ENCODE measurements around the gene ANKS4B.
"Not testable (repeated sequence)": the region's sequence is repeated elsewhere in the genome, so short reads cannot be mapped to it uniquely, and the experiment has no call there.

ANKS4B gene, protein sequence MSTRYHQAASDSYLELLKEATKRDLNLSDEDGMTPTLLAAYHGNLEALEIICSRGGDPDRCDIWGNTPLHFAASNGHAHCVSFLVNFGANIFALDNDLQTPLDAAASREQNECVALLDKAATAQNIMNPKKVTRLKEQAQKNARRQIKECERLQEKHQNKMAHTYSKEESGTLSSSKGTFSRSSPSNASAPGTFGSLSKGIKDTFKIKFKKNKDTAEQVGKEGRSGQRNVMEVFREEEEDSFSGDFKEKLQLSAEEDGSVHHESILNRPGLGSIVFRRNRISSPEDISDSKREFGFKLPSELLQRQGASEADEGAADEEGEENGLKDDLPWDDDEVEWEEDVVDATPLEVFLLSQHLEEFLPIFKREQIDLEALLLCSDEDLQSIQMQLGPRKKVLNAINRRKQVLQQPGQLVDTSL

DNA sequence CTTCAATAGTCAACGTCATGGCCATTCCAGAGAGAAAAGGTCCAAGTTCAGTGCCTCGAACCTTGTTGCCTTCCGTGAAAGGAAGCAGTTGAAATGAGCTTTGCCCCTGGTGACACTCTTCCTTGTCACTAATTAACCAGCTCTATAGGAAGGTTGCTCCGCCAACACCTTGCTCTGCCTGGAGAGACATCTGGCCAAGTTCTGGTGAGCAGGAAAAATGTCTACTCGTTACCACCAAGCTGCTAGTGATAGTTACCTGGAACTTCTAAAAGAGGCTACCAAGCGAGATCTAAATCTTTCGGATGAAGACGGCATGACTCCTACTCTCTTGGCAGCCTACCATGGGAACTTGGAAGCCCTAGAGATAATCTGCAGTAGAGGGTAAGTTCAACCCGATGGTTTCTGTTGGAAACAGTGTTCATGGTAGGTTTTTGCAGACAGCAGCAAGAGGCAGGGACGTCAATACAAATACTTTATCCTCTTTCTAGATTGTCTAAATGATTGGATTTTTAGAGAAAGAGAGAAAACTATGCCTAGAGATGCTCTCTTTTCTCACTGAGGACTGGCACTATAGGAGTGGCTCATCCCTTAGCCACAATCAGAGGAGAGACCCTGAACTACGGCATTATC, at the start of gene ANKS4B:
Gene ANKS4B, plus strand, starts transcription at position 179 of the 630 bp plus-strand sequence. Its CDS starts 39 bp downstream, at position 218.
- DNase-seq: no peak

DNA sequence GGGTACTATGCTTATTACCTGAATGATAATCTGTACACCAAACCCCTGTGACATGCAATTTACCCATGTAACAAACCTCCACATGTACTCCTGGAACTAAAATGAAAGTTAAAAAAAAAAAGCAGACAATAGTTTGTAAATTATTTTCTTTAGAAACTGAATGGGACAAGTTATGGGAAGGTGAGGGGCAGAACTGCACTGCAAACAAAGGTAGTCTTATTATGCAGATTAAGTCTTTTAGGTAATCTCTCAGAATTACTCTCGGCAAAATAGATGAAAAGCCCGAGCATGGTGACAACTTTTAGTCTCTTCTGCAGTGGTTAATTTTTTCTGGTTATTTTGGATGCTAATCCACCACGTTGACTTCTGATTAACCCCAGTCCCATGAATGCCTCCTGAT, 49.5 kb upstream of the ANKS4B start:
- DNase-seq: no peak

DNA sequence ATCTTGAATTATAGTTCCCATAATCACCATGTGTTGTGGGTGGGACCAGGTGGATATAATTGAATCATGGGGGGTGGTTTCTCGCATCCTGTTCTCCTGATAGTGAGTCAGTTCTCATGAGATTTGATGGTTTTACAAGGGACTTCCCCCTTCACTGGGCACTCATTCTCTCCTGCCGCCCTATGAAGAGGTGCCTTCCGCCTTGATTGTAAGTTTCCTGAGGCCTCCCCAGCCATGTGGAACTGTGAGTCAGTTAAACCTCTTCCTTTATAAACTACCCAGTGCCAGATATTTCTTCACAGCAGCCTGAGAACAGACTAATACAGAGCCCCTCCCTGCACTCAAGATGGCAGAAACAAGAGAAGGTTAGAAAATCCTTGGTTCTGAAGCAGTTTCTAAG, 48.7 kb upstream of the ANKS4B start:
- no peak for DNase-seq

DNA sequence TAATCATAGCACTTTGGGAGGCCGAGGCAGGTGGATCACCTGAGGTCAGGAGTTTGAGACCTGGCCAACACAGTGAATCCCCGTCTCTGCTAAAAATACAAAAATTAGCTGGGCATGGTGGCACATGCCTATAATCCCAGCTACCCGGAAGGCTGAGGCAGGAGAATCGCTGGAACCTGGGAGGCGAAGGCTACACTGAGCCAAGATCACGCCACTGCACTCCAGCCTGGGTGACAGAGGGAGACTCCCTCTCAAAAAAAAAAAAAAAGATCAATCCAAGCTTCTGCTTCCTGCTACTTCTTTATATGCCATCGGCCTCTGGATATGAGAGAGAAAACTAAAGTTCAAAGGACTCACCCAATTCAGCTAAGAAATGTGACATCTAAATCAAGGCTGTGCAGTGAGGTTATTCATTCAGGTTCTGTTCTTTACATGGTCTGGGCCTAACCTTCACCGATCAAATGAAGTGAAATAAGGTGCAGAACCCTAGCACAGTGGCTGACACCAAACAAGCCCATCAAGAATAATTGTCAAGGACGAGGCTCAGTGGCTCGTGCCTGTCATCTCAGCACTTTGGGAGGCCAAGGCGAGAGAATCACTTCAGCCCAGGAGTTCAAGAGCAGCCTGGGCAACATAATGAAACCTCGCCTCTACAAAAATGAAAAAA, 47.7 kb upstream of the ANKS4B start:
- no peak for DNase-seq

DNA sequence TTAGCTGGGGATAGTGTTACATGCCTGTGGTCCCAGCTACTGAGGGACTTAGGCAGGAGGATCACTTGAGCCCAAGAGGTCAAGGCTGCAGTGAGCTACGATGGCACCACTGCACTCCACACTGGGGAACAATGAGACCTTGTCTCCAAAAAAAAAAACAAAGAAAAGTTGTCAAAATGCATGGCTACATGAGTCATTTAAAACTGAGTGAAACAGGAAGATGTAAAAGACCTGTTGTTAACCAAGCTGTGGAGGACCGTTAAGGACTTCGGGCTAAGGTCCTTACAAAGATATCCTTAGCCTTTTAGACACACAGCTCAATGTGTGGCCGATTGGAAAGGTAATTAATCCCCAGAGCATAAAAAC, 47.2 kb upstream of the ANKS4B start:
- no peak for DNase-seq

DNA sequence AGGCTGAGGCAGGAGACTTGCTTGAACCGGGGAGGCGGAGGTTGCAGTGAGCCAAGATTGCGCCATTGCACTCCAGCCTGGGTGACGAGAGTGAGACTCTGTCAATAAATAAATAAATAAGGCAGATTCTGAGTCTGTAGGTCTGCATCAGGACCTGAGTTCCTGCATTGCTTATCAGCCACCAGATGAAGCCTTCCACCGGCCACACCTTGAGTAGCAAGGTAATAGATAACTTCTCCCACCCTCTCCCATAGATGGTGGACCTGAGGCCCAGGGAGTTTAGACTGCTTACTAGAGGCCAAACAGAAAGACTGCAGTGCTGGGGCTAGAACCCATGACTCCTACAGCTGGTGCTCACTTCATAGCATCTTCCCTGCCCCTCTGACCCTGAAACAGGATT, 44.2 kb upstream of the ANKS4B start:
- no peak for DNase-seq

DNA sequence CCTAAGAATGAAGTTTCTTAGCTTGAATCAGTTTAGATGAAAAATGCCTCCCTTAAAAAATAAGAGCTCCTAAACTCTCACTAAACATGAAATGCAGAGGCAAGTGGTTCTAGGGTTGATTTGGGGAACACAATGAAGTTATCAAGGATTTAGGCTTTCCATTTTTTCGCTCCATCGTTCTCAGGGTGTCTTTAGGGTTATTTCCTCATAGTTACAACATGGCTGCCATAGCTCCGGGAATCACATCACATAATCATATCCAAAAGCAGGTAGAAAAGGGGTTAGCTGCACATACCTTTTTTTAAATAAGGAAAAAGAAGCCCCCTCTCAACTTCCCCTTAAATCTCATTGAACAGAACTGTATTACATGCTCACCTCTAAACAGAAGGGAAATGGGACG, 43.5 kb upstream of the ANKS4B start:
- no peak for DNase-seq

DNA sequence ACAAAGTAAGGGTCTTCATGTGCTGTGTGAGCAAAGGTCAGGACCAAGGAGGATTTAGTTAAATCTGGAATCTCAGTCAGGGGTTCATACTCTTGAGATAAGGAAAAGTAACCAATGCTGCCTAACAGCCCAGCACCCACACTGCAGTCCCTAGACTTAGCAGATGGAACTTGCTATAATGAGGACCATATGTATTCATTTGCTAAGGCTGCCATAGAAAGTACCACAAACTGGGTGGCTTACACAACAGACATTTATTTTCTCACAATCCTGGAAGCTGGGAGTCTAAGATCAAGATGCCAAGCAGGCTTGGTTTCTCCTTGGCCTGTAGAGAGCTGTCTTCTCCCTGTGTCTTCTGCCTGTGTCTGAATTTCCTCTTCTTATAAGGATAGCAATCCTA, 42.9 kb upstream of the ANKS4B start:
- no peak for DNase-seq

DNA sequence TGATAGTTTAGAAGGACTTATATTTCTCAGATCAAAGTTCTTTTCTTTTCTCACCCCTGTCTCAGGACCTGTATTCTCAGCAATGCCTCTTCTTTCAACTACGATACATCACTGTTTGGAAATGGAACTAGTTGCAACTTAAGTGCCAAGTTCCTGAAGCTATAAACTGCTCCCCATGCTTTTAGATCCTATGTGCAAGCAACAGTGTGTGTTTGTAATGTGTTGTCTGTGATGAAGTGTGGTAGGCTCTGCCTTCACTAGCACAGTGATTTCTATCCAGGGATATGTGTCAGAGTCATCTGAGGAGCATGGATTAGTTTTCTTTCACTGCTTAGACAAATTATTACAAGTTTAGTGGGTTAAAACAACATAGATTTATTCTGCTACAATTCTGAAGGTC, 40.5 kb upstream of the ANKS4B start:
- DNase-seq: no peak

DNA sequence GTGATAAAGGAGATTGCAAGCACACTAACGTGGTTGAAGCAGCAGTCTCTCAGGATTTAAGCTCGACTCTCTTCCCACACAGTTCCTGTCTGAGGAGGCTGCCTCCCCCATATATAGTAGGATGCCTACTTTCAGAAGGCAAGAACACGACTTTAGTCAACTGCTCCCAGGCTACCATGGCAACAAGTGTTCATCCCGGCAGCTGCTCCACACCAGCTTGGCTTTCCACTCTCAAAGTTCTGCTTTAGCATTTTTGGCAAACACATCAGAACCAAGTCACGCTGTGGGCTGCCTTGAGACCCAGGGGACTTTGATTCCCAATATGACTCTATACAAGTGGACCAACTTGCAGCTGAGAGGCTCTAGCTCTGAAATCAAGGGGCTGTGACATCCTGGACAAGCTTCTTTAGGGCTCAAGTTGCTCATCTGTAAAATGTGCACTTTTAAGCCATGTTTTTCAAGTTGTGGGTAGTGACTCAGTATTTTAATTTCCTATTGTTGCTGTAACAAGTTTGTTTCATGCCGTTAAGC, 38.7 kb upstream of the ANKS4B start:
- DNase-seq: no peak

DNA sequence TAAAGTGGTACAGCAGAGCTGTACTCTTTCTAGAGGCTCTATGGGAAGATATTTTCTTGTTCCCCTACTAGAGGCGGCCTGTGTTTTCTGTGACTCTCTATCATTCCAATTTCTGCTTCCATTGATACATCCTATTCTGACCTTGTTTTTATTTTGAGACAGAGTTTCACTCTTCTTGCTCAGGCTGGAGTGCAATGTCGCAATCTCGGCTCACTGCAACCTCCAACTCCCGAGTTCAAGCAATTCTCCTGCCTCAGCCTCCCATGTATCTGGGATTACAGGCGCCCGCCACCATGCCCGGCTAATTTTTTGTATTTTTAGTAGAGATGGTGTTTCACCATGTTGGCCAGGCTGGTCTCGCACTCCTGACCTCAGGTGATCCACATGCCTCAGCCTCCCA, 38.2 kb upstream of the ANKS4B start:
- DNase-seq: not testable (repeated sequence)

DNA sequence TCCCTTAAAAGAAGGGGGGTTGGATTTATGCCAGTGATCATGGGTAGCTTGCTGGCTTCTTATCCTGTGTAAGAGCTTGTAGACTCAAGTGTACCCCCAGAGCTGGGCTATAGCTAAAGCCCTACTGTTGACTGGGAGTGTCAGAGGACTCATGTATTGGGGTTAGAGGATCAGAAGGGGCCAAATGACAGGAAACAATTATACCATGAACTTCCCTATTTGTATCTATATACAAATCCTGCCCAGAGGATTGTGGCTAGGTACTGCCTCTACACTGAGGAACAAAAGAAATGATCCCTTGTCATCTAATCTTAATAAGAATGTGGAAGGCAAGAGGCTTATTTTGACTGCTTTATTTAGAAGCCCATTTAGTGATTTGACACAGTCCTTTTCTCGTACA, 36.4 kb upstream of the ANKS4B start:
- no peak for DNase-seq

DNA sequence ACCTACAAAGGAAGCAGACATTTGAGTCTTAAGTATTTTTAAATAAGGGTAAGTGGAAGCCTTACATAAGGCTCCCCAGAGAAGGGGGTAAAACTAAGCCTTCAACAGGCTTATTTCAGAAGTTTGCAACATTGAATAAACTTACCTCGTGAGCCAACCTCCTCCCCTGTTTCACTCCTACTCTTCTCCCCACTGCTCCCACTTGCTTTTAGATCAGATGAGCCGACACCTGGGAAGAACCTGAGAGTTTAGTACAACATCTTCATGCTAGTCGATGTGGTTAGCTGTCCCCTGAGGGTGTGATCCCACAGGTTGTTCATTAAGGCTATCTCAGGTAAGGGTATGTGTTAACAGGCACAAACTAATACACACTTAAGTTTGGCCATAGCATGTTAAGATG, 35.9 kb upstream of the ANKS4B start:
- DNase-seq: no peak

DNA sequence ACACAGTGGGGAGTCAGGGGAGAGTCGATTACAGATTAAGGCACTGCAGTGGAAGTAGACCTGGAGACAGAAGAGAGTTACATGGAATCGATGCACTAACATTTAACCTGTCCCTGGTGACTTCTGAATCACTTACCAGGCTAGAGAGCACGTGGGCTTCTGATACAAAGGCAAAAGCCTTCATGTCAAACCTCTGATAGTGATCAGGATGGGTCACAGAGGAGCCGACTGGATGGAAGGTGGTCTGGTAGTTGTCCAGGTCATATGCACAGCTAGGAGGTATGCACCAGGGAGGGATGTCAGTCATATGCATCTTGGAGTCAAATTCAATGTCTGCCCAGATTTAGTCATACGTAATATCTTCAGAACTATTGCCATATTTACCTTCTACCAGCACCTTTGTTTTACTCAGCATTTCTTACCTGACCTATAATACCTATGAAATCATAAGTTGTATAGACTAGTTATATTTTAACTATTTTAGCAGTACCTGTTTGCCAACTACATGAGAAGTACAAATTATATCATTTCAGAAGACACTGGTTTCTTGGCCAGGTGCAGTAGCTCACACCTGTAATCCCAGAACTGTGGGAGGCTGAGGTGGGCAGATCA, 33.8 kb upstream of the ANKS4B start:
- DNase-seq: no peak

DNA sequence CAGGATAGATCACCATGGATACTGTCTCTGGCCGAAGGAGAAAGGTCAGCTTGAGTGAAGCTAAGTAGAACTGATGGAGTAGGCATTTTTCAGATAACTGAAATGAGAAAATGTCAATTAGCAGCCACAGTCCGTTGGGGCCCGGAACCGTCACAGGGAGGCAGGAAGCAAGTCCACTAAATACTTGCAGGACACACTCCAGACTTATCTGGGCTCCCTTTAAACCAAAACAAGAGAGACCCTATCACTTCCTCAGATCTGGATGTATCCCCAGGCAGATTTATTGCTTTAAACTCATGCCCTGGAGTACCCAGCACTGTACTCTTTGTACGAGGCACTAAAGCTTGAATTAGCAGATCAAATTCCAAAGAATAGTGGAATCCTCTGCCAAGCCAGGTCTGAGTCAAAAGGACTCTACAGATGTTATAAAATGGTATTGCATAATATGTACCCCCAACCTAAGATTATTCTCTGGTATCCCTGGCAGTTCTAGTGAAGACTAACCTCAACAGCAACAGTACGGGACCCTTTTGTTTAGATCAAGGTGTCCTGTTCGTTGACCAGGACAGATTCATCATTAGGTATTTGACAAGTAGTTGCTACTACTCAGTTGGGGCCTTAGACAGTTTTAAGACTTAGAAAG, 30.2 kb upstream of the ANKS4B start:
- DNase-seq: no peak

DNA sequence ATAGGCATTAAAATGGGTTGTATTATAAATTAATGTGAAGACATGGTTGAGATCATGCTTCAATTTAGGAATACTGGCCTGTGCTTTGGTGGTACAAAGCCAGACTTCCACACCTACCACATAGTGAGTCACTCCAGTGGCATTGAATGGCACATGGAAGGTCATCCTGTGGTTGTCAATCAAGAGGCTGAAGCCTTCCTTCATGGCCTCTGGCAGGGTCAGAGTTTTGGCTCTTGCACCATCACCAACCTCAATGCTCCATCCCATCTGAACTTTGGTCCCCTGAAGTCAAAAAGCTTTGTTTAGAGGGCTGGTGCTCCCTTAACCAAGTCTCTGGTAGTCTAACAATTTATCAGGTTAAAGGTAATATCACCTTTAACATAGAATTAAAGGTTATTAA, 28.2 kb upstream of the ANKS4B start:
- no peak for DNase-seq

DNA sequence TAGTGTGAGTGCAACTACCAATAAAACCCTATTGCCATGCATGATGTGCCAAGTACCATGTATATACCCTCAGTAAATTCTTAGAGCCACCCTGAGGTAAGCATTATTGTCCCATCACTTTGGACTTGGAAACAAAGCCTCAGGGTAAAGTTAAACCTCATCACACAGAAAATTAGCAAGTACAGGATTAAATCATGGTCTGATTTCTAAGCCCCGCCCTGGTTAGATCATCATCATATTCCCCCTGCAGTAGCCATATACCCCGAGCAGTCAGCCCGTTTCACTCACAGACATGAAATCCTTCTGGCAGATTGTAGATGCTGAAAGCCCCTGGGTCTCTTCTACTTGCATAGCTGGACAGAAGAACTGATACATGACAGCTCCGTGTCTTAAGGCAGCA, 26.9 kb upstream of the ANKS4B start:
- DNase-seq: no peak

DNA sequence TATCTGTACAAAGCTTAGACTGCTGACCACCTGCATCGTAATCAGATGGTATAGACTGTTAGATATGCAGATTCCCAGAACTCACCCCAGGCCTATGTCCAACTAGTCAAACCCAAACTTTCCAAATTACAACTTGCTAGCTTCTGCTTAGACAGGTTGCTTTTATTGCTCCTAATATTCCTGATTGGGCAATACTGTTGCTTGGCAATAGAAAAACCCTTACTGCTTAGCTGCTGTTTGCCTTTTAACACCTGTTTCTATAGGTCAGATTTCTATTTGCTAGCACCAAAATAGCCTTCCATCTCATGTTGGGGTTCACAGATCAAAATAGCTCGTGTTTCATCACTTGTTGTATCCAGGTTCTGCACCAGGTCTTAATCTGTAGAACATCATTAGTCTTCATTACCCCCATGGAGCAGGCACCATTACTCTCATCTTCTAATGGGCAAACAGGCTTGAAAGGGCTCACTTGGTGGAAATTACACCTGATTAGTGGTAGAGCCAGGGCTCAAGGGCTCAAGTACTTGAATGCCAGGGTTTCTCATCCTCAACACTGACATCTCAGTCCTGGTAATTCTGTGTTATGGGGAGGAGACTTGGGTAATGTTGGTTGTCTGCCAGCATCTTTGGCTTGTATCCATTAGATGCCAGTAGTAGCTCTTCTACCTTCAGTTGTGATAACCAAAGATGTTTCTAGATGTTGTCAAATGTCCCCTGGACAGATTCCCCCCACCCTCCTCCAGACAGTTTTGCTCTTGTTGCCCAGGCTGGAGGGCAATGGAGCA, 24.9 kb upstream of the ANKS4B start:
- no peak for DNase-seq

DNA sequence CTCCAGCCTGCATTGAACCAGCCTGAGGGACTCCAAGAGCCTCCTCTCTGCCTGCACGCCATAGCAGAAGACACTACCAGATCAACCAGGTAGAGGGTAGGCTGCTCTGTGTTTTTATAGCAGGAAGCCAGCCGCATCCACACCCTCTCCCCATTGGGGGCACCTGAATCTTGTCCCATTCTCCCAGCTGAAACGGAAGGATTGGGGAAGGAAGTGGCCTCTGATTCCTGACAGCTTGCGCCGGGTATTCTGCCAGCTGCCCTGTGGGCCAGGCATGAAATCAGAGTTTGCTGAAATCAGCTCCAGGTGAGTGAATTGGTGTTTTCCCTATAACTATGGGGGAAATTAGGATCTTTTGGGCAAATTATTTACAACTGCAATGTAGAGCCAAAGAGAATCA, 22.0 kb upstream of the ANKS4B start, which contains the start of gene ZP2:
Gene ZP2, minus strand, starts transcription at position 89 of the 400 bp plus-strand sequence. Its CDS starts 27 bp downstream, at position 62.
- DNase-seq: no peak

DNA sequence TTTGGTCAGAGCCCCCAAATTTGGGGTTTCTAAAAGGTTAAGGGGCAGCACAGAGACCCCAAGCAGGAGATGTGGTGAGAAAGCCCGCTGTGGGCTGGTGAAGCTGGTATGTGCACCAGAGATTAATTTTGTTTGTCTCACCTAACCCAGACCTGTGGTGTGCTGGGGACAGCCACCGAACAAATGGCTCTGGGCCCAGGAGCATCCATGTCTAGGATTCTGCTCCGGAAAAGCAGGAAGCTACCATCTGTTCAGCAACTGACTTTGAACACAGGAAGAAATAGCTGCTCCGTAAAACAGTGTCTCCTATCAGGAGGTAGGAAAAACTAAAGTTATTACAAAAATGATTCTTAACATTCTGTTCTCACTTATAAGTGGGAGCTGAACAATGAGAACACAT, 19.4 kb upstream of the ANKS4B start:
- no peak for DNase-seq

DNA sequence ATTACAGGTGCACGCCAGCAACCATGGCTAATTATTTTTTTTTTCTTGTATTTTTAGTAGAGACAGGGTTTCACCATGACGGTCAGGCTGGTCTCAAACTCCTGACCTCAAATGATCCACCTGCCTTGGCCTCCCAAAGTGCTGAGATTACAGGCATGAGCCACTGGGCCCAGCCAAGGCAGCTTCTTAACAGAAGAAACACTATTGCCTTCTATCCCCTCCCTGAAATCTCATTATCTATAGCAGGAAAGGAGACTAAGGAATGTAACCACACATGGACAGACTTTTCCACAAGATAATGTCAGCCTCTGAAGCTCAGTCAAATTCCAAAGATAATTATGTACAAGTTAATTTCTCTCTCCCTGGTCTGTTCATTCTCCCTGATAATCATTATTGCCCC, 16.4 kb upstream of the ANKS4B start:
- DNase-seq: no peak

DNA sequence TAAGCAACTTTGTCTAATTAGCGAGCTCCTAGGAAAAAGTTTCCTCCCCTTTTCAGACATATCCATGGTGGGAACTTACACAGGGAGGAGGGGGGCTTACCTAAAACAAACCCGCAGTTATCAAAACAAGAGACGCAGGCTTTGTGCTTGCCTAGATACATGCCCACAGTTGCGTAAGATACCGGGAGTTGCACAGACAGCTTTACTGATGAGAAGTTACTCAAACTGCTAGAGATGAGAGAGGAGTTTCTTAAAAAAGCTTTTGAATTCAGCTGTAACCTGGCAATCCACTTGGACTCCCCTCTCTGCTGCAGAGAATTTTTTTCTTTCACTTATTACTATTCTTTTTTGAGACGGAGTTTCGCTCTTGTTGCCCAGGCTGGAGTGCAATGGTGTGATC, 15.3 kb upstream of the ANKS4B start:
- DNase-seq: no peak
